Adrenal gland (tissue), 5 donors: ENCODE data around the gene GPR68.

Experiments used
- CTCF ChIP-seq, 6 experiments: fragments of 450-650 bp in 4 of 6; fragments of 200-600 bp in 2 of 6; sonication (generic) in 1 of 6; IDR thresholded peaks; 1 replicate in 5 of 6; 2 replicates in 1 of 6; pipeline versions ENCODE4 v1.5.1 to v1.8.0; 2016 to 2021; ENCODE audit warnings: antibody characterized with exemption in 6 of 6, mild to moderate bottlenecking in 2 of 6, moderate library complexity in 1 of 6
- POLR2A ChIP-seq, 2 donors: fragments of 450-650 bp; IDR thresholded peaks; one replicate each; pipeline ENCODE4 v1.6.1; 2017; ENCODE audit warnings: antibody characterized with exemption in 2 of 2, mild to moderate bottlenecking in 2 of 2, moderate library complexity in 1 of 2
- donor health status: DM: no; HTN: no; CAD: no.

DNA sequence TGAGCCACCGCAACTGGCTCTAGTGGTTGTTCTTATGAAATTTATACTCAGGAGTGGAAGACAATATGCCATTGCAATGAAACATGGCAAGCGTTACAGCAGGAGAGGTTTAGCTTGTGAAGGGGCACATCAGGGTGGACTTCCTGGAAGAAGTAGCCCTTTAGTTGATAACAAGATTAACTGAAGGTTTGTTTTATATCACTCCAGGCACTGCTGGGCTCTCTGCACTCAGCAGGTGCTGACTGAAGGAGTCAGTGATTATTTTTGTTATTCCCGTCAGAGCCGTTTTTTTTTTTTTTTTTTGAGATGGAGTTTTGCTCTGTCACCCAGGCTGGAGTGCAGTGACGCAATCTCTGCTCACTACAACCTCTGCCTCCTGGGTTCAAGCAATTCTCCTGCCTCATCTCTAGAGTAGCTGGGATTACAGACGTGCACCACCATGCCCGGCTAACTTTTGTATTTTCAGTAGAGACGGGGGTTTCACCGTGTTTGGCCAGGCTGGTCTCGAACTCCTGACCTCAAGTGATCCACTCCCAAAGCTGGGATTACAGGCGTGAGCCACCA, 17.6 kb upstream of the GPR68 start:
- TF ChIP-seq CTCF (IDR thresholded peaks at IDR 0.05) (no peak), POLR2A (IDR thresholded peaks at IDR 0.05) (no peak)
